HepG2 (cell line): ENCODE measurements around the gene ANKRD29. TPM values are rescaled to one million over a fixed set of nuclear protein-coding genes. Genes with fewer than 3 reads are reported as not detected.
A peak's percentile ranks its signal among the peaks of the same experiment; 100 is the strongest.

Experiments
- ASH2L ChIP-seq: fragments of 300-600, 200-600 bp; sonication (generic); IDR thresholded peaks from 2 replicates; pipeline ENCODE4 v1.7.0; 2017; ENCODE audit warnings: low read depth, mild to moderate bottlenecking, moderate library complexity, mixed read lengths, low read length; ENCODE audit not compliant: insufficient read length
- DBP ChIP-seq: sonication (generic); formaldehyde crosslinking; IDR thresholded peaks from 2 replicates; pipeline ENCODE4 v1.4.0; 2020; ENCODE audit warnings: missing genetic modification reagents; ENCODE audit errors: not compliant biosample characterization
- GRHL1 ChIP-seq: sonication (generic); formaldehyde crosslinking; conservative IDR thresholded peaks from 2 replicates; pipeline ENCODE4 v1.8.0; 2022; ENCODE audit warnings: missing genetic modification reagents
- HIC2 ChIP-seq: sonication (generic); formaldehyde crosslinking; IDR thresholded peaks from 2 replicates; pipeline ENCODE4 v1.9.0; 2022; ENCODE audit warnings: low read depth, missing genetic modification reagents
- HOMEZ ChIP-seq: IDR thresholded peaks from 2 replicates; pipeline ENCODE4 v1.6.1; 2016; ENCODE audit warnings: low read depth
- KLF11 ChIP-seq: IDR thresholded peaks from 2 replicates; pipeline ENCODE4 v1.6.1; 2016; ENCODE audit warnings: missing compliant biosample characterization
- MTA3 ChIP-seq: sonication (generic); formaldehyde crosslinking; IDR thresholded peaks from 2 replicates; pipeline ENCODE4 v1.4.0; 2020; ENCODE audit warnings: missing genetic modification reagents
- NFATC3 ChIP-seq: sonication (generic); formaldehyde crosslinking; IDR thresholded peaks from 2 replicates; pipeline ENCODE4 v1.5.1; 2020; ENCODE audit warnings: mild to moderate bottlenecking, missing genetic modification reagents
- SKI ChIP-seq: fragments of 450-650 bp; IDR thresholded peaks from one replicate; pipeline ENCODE4 v1.6.1; 2018; ENCODE audit warnings: mild to moderate bottlenecking; ENCODE audit not compliant: partially characterized antibody
- SNAPC2 ChIP-seq: sonication (generic); formaldehyde crosslinking; IDR thresholded peaks from 2 replicates; pipeline ENCODE4 v1.8.1; 2022; ENCODE audit warnings: mild to moderate bottlenecking, missing genetic modification reagents
- SP5 ChIP-seq: IDR thresholded peaks from 2 replicates; pipeline ENCODE4 v1.6.1; 2016; ENCODE audit warnings: low read depth, borderline replicate concordance
- SSRP1 ChIP-seq: IDR thresholded peaks from 2 replicates; pipeline ENCODE4 v1.6.1; 2016; ENCODE audit warnings: control low read depth
- ZBTB42 ChIP-seq: sonication (generic); formaldehyde crosslinking; IDR thresholded peaks from 2 replicates; pipeline ENCODE4 v1.5.0; 2020; ENCODE audit warnings: mild to moderate bottlenecking, missing genetic modification reagents
- ZNF280B ChIP-seq: sonication (generic); formaldehyde crosslinking; IDR thresholded peaks from 2 replicates; pipeline ENCODE4 v1.5.0; 2020; ENCODE audit warnings: missing genetic modification reagents, mild to moderate bottlenecking, borderline replicate concordance
- ZNF343 ChIP-seq: sonication (generic); formaldehyde crosslinking; IDR thresholded peaks from 2 replicates; pipeline ENCODE4 v1.4.0; 2020; ENCODE audit warnings: mild to moderate bottlenecking, missing genetic modification reagents
- ZNF441 ChIP-seq: sonication (generic); formaldehyde crosslinking; IDR thresholded peaks from 2 replicates; pipeline ENCODE4 v1.7.0; 2021; ENCODE audit warnings: missing genetic modification reagents, borderline replicate concordance
- ZNF501 ChIP-seq: sonication (generic); formaldehyde crosslinking; IDR thresholded peaks from 2 replicates; pipeline ENCODE4 v1.5.1; 2020; ENCODE audit warnings: mild to moderate bottlenecking, moderate library complexity, missing genetic modification reagents
- ZNF546 ChIP-seq: sonication (generic); formaldehyde crosslinking; conservative IDR thresholded peaks from 2 replicates; pipeline ENCODE4 v1.8.1; 2023; ENCODE audit warnings: mild to moderate bottlenecking, missing genetic modification reagents
- ZNF713 ChIP-seq: sonication (generic); formaldehyde crosslinking; IDR thresholded peaks from 2 replicates; pipeline ENCODE4 v1.4.0; 2020; ENCODE audit warnings: mild to moderate bottlenecking, missing genetic modification reagents
- ZNF746 ChIP-seq: sonication (generic); formaldehyde crosslinking; IDR thresholded peaks from 2 replicates; pipeline ENCODE4 v1.8.0; 2022; ENCODE audit warnings: mild to moderate bottlenecking, missing genetic modification reagents
- ZNF75D ChIP-seq: sonication (generic); formaldehyde crosslinking; IDR thresholded peaks from 2 replicates; pipeline ENCODE4 v1.8.1; 2023; ENCODE audit warnings: missing genetic modification reagents, mild to moderate bottlenecking, borderline replicate concordance
- polyA plus RNA-seq, 8 experiments: library from polyadenylated mRNA; depleted of rRNA in 3 of 8; stranded (reverse) in 7 of 8; unstranded in 1 of 8; fragments of >200 nt; fragmentation: Illumina TruSeq in 4 of 8; extraction: Trizol in 4 of 8; gene quantifications; 2 replicates each; pipeline versions ENCODE4 v1.2.1 to v1.2.3, GENCODE V29; 2011 to 2016; ENCODE audit warnings: low read depth in 4 of 8, missing spikeins in 1 of 8, mixed read lengths in 1 of 8; ENCODE audit not compliant: insufficient read depth in 1 of 8
- total RNA-seq, 5 experiments: library from RNA; depleted of rRNA; stranded (reverse); fragments of >200 nt; fragmentation: Illumina TruSeq; extraction: Trizol; gene quantifications; 2 replicates each; pipeline ENCODE4 v1.2.3, GENCODE V29; 2016; ENCODE audit warnings: low read depth in 1 of 5

The ANKRD29 gene
- total and polyA plus RNA-seq, 2 of the 13 experiments (the other 11 are each of a cell fraction or from before 2014, with no cell fraction given): not detected

- no peak for TF ChIP-seq HOMEZ (CRISPR knock-in tag)
- no peak for TF ChIP-seq MTA3
- TF ChIP-seq ZNF501 (CRISPR knock-in tag): peak; percentile 30; the same call in 1 of the 2 replicates
- TF ChIP-seq DBP: no peak
- TF ChIP-seq ZBTB42: no peak
- peak; percentile 56 for TF ChIP-seq ASH2L
- no peak for TF ChIP-seq ZNF441 (CRISPR knock-in tag)
- TF ChIP-seq SNAPC2: no peak
- no peak for TF ChIP-seq NFATC3 (CRISPR knock-in tag)
- TF ChIP-seq HIC2: peak; percentile 79
- TF ChIP-seq SSRP1 (CRISPR knock-in tag): peak; percentile 75; the same call in 1 of the 2 replicates
- TF ChIP-seq ZNF746 (CRISPR knock-in tag): no peak
- no peak for TF ChIP-seq ZNF343 (CRISPR knock-in tag)
- no peak for TF ChIP-seq ZNF713 (CRISPR knock-in tag)
- no peak for TF ChIP-seq SP5 (CRISPR knock-in tag)
- TF ChIP-seq KLF11 (CRISPR knock-in tag): no peak
- no peak for TF ChIP-seq ZNF546
- no peak for TF ChIP-seq GRHL1 (CRISPR knock-in tag)
- TF ChIP-seq ZNF75D (CRISPR knock-in tag): no peak
- no peak for TF ChIP-seq ZNF280B (CRISPR knock-in tag)
- no peak for TF ChIP-seq SKI
These were observed 79.4 kb downstream of the ANKRD29 start (continued) for GRCh38 chr18:23583071-23583865.
